ENCODE measurements around the gene IFNB1.

DNA sequence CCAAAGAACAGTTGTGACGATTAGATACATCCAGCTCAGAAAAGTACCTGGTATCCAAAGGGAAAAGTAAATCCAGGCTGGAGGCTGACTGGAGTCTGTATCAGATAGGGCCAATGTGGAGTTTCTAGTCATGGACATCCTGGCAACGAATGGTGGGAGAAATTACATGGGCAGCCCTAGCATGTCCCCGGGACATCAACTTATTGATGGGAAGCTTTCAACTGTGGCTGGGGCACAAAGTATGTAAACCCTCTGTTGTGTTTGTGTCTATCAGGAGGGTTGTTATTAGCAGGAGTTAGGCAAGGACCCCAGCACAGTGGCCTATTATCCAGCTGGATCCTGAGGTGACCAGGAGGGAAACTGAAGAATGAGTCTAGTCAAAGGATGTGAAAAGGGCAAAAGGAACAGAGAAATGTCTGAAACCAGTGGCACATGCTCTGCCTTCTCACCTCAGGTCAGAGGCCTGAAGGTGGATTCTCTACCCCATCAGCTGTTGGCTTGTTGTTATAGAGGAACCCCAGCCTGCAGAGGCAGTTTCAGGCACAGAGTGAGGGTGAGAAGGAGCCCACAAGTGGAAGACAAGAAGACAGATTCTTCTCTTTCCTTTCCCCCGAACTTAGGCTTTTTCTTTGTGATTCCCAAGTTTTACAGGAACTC is 44.0 kb upstream of the IFNB1 start:
- TF ChIP-seq, protein P1, sequence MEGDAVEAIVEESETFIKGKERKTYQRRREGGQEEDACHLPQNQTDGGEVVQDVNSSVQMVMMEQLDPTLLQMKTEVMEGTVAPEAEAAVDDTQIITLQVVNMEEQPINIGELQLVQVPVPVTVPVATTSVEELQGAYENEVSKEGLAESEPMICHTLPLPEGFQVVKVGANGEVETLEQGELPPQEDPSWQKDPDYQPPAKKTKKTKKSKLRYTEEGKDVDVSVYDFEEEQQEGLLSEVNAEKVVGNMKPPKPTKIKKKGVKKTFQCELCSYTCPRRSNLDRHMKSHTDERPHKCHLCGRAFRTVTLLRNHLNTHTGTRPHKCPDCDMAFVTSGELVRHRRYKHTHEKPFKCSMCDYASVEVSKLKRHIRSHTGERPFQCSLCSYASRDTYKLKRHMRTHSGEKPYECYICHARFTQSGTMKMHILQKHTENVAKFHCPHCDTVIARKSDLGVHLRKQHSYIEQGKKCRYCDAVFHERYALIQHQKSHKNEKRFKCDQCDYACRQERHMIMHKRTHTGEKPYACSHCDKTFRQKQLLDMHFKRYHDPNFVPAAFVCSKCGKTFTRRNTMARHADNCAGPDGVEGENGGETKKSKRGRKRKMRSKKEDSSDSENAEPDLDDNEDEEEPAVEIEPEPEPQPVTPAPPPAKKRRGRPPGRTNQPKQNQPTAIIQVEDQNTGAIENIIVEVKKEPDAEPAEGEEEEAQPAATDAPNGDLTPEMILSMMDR (conservative IDR thresholded peaks at IDR 0.05; ENCODE audit: low read depth, low read length): no peak
- TF ChIP-seq EZH2phosphoT487 (IDR thresholded peaks at IDR 0.05; ENCODE audit: borderline replicate concordance, low read length) (no peak), EZH2 (IDR thresholded peaks at IDR 0.05; ENCODE audit: low read length, unreplicated experiment) (no peak)

Data from PC-3 (cell line).